ENCODE results near the gene CES1. TPM values are rescaled to one million over a fixed set of nuclear protein-coding genes. Genes with fewer than 3 reads are reported as not detected.
"Not testable (repeated sequence)": the region's sequence is repeated elsewhere in the genome, so short reads cannot be mapped to it uniquely, and the experiment has no call there.

Gene CES1
- not detected for total RNA-seq

DNA sequence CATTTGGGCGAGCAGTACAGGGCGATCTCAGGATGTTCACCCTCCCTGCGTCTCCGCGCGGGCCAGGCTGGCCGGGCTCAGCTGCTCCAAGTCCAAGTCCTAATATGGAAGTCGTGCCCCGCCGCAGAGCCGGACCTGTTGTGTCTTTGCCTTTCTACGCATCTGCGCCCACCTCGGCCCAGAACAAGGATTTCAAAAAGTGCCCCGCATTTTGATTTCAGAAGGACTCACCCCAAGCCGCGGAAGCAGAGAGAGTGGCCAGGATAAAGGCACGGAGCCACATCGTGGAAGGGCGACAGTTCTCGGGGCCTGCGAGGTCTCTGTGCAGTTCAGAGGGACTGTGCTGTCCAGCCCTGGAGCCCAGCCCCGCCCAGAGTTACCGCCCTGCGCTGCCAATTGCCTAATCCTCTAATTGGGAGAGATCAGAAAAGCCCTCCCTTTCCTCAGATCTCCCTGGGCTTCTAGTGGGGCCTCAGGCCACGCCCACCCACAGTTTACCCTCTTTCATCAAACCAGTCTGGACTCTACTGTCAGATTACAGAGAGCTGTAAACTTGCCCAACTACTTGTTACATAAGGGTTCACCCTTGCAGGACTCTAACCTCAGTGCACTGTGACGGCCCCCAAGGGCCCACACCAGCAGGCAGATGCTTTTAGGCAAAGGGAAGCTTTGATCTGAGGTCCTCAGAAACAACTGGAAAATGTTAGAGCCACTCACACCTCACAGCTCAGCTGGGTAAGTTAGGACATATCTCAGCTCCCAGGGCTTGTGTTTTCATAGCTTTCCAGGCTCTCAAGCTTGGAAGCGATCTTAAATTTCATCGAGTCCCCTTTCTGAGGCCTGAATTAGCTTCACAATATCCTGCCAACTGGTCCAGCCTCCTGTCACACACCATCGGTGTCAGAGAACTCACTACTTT is at the start of gene CES1:
Gene CES1 (minus strand): TSS at position 324 of the 919 bp plus-strand sequence. CDS start 41 bp downstream, at position 283.
- peaks cover 12% of the 10 kb centered on the region for H3K27me3 Mint-ChIP-seq
- H3K36me3 Mint-ChIP-seq: no peaks in the 10 kb centered on the region

DNA sequence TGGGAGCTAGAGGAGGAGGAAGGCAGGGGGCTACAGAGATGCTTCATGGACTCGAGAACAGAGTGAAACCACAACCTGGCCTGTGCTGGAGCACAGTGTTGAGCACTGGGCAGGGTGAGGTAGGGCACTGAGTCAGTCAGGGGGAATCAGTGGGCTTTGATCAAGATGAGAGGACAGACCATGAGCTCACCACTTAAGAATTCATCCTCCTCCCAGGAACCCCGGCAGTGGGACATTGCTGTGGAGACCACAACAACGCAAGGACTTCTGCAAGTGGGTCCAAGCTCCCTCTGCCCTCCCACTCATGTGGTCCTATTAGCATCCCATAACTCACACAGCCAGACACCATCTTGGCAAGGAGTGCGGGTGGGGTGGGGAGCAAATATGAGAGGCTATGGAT is 44.0 kb upstream of the CES1 start:
- H3K36me3 Mint-ChIP-seq: no peaks in the 10 kb centered on the region

More for the DNA sequence above, at the start of gene CES1:
- Mint-ChIP-seq H3K4me3 (no peak within 1 kb of the TSS), H3K27ac (no peak within 1 kb of the TSS), H3K9me3 (no peaks in the 10 kb centered on the region), H3K4me1 (no peaks in the 10 kb centered on the region)
- no peak for DNase-seq

DNA sequence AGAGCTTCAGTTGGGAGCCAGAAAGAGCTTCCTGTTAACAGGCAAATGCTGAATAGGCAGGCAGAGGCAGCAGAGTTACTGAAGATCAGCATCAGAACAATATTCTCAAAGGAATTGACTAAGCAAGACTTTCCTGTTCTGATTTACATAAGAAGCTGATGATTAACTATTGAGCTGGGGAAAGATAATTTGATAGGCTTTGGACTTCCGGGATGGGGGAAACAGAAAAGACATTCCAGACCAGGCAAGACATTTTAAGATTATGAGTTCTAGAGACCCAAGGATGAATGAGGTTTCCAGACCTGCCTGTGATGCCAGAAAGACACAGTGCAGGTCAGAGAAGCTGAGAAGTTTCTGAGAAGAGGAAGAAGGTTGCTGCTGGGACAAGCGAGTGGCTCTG is 42.4 kb upstream of the CES1 start, which contains the start of gene CES5A:
Gene CES5A (minus strand): TSS at position 101 of the 400 bp plus-strand sequence. CDS start 152 bp downstream, outside the sequence.
- Mint-ChIP-seq H3K4me1 (no peaks in the 10 kb centered on the region), H3K9me3 (peaks cover 5% of the 10 kb centered on the region), H3K4me3 (no peak within 1 kb of the TSS), H3K36me3 (no peaks in the 10 kb centered on the region), H3K27me3 (no peaks in the 10 kb centered on the region), H3K27ac (no peak within 1 kb of the TSS)
- no peak for DNase-seq

More for the DNA sequence above, 44.0 kb upstream of the CES1 start:
- Mint-ChIP-seq H3K4me1 (no peaks in the 10 kb centered on the region), H3K27me3 (no peaks in the 10 kb centered on the region), H3K4me3 (no peak overlapping the region), H3K9me3 (peaks cover 5% of the 10 kb centered on the region), H3K27ac (no peak overlapping the region)
- DNase-seq: no peak

DNA sequence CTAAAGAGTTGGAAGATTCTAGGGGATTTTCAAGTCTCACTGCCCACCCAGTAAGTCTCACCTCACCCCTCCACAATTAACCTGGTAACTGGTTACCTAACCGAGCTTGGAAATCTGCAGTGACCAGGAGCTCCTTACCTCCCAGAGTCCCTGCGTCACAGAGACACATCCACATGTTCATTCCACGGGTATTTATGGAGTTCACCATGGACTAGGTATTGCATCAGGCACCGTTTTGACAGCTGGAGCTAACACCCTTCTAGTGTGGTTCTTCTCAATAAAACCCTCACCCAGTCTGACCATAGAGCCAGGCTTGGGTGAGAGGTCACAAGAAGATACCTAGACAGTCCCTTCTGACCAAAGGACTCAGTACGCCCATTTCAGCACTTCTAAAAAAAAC is 40.2 kb upstream of the CES1 start:
- no peak overlapping the region for H3K27ac Mint-ChIP-seq
- H3K9me3 Mint-ChIP-seq: no peaks in the 10 kb centered on the region
- no peaks in the 10 kb centered on the region for H3K27me3 Mint-ChIP-seq
- no peaks in the 10 kb centered on the region for H3K4me1 Mint-ChIP-seq
- H3K4me3 Mint-ChIP-seq: no peak overlapping the region
- no peaks in the 10 kb centered on the region for H3K36me3 Mint-ChIP-seq
- no peak for DNase-seq

DNA sequence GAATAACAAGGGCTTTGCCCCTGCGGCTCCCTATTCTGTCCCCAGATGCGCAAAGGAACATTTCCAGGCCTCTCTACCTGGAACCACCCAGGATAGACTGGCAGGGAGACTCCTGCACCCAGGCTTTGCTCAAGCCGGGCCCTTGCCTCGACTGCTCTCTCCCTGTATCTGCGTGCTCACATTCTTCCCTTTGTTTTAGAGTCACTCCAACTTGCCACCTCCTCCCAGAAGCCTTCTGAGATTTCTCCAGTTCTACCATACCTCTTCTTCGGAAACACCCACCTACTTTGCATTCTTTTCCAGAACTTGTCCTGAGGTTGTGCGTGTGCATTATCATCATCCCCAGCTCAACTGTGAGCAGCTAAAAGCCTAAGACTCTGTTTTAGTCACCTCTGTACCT is 39.2 kb upstream of the CES1 start:
- Mint-ChIP-seq H3K9me3 (no peaks in the 10 kb centered on the region), H3K4me1 (no peaks in the 10 kb centered on the region), H3K27ac (no peak overlapping the region), H3K36me3 (no peaks in the 10 kb centered on the region), H3K4me3 (no peak overlapping the region), H3K27me3 (no peaks in the 10 kb centered on the region)
- no peak for DNase-seq

DNA sequence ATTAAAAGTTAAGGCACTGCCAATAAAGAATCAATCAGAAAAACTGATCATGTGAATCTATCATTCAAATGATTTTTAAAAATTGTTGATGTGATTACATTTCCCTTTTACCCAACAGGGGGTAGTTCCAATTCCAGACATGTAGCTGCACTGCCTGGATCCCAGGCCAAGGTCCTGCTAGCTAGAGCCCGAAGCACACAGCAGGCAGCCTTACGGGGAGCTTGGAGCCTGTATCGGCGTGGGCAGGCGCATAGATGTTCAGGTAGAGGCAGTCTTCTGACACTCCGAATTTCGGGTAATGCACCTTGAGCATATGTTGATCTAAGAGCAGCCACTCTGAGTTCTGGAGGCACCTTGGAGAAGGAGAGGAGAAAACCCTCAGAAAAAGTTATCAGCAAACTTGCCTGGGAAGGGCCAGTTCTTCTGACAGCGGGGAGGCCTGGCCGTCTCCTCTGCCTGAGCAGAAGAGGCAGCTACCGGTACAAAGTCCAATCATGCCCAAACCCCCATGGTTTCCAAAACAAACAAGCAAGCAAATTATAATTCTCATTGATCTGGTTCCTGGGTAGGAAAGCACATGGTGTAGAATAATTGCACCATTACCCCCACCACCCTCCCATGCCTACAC is 38.6 kb upstream of the CES1 start:
- H3K9me3 Mint-ChIP-seq: no peaks in the 10 kb centered on the region
- H3K36me3 Mint-ChIP-seq: no peaks in the 10 kb centered on the region

DNA sequence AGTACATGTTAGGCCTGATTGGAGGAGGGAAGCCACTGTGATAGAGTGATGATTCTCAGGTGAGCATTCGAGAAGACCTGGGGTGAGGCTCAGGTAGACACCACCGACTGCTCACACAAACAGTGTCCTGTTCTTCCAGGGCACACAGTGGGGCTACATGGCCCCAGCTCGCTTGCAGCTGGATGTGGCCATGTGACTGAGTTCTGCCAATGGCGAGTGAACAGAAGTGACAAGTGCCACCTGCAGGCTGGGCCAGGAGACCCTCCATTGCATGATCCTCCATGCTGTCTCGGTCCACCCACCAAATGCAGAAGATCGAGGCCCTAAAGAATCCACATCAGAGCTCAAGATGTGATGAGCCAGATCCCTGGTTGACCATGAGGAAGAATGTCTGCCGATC is 36.1 kb upstream of the CES1 start:
- H3K27me3 Mint-ChIP-seq: peaks cover 4% of the 10 kb centered on the region
- no peaks in the 10 kb centered on the region for H3K36me3 Mint-ChIP-seq
- H3K4me3 Mint-ChIP-seq: no peak overlapping the region
- no peaks in the 10 kb centered on the region for H3K4me1 Mint-ChIP-seq
- no peak for DNase-seq
- no peaks in the 10 kb centered on the region for H3K9me3 Mint-ChIP-seq
- H3K27ac Mint-ChIP-seq: no peak overlapping the region

More for the DNA sequence above, 38.6 kb upstream of the CES1 start:
- DNase-seq: no peak
- no peaks in the 10 kb centered on the region for H3K27me3 Mint-ChIP-seq
- no peaks in the 10 kb centered on the region for H3K4me1 Mint-ChIP-seq
- H3K27ac Mint-ChIP-seq: no peak overlapping the region
- H3K4me3 Mint-ChIP-seq: no peak overlapping the region

DNA sequence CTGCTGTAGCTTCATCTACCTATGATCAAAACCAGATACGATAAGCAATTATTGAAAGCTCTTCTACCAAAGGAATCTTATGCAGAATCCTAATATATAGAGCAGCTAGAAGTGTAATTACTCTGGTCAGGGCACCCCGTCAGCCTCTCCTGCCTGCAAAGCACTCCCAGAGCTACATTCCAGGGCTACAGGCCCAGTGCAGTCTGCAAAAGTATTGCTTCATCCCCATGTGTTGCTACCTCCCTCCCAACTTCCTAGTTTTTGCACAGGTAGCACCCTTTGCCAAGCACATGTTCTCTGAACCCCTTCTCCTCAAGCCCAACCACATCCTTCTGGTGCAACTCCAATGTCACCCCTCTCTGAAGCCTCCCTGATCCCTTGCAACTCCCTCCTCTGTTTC is 35.2 kb upstream of the CES1 start:
- Mint-ChIP-seq H3K27me3 (peaks cover 4% of the 10 kb centered on the region), H3K27ac (no peak overlapping the region), H3K4me1 (no peaks in the 10 kb centered on the region), H3K36me3 (no peaks in the 10 kb centered on the region), H3K9me3 (no peaks in the 10 kb centered on the region), H3K4me3 (no peak overlapping the region)
- no peak for DNase-seq

DNA sequence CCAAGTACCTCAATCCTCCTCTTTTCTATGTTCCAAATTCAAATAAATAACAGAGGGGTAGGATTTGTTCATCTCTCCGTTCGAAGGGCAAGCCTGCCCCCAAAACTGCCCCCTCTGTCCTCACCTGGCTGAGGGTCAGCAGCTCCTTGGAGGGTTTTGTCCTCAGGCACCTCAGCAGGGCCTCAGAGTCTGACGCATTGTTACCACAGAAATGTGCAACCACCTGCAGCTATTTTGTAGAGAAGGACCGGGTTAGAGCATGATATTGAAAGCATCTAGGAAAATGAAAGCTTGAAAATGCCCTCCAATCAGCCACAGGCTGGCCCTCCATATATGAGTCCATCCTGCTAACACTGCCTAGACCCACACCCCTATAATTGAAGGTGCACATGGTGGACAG is 28.4 kb upstream of the CES1 start:
- Mint-ChIP-seq H3K4me3 (no peak overlapping the region), H3K4me1 (no peaks in the 10 kb centered on the region), H3K36me3 (no peaks in the 10 kb centered on the region), H3K9me3 (no peaks in the 10 kb centered on the region), H3K27me3 (peaks cover 8% of the 10 kb centered on the region), H3K27ac (no peak overlapping the region)
- no peak for DNase-seq

DNA sequence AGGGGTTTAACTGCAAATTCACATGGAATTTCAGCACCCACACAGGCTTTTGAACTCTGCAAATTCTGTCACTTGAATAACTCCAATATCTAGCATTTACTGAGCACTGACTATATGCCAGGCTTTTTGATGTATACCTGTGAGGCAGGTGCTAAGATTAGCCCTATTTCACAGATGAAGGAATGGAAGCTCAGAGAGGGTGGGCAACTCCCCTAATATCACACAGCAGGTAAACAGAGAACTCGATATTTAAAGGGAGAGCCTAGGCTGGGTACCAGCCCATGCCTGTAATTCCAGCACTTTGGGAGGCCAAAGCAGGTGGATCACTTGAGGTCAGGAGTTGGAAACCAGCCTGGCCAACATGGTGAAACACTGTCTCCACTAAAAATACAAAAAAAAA is 24.8 kb upstream of the CES1 start:
- H3K27me3 Mint-ChIP-seq, H3K4me1 Mint-ChIP-seq, H3K27ac Mint-ChIP-seq, DNase-seq, H3K4me3 Mint-ChIP-seq, H3K9me3 Mint-ChIP-seq, H3K36me3 Mint-ChIP-seq: not testable (repeated sequence)

DNA sequence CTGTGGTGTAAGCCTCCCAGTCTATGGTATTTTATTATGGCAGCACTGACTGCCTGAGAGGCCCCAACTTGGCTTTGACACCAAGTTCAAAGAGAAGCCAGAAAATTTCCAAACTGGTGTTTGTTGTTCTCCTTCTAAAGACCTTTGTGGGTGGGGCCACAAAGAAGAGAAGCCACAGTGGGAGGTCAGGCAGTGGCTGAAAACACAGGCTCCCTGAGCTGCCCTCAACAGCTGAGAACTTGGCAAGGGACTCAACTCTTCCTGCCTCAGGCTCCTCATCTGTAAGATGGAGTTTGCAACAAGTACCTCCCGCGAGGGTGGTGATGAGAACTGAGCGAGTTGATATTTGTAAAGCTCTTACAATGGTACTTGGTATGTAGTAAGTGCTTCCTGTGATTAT is 24.1 kb upstream of the CES1 start:
- no peak for DNase-seq
- Mint-ChIP-seq H3K4me3 (no peak overlapping the region), H3K9me3 (no peaks in the 10 kb centered on the region), H3K4me1 (no peaks in the 10 kb centered on the region), H3K36me3 (no peaks in the 10 kb centered on the region), H3K27ac (no peak overlapping the region), H3K27me3 (peaks cover 4% of the 10 kb centered on the region)

DNA sequence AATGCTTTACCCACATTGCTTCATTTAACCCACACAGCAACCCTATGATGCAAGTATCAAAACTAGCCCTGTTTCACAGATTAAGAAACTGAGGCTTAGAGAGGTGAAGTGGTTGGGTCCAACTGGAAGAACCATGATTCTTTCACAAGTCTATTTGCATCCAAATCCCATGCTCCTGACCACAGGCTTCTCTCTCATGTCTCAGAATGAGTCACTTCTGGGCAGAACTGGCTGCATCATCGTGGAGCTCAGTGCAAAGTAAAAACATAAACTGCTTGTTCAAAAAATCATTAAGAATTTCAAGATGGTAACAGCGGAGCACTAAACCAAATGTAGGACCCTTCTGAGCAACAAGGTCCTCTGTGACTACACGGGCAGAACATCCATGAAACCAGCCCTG is 20.2 kb upstream of the CES1 start:
- H3K4me1 Mint-ChIP-seq: no peaks in the 10 kb centered on the region
- no peak for DNase-seq
- H3K4me3 Mint-ChIP-seq: no peak overlapping the region
- H3K27me3 Mint-ChIP-seq: peaks cover 15% of the 10 kb centered on the region
- no peaks in the 10 kb centered on the region for H3K36me3 Mint-ChIP-seq
- H3K27ac Mint-ChIP-seq: no peak overlapping the region
- no peaks in the 10 kb centered on the region for H3K9me3 Mint-ChIP-seq

DNA sequence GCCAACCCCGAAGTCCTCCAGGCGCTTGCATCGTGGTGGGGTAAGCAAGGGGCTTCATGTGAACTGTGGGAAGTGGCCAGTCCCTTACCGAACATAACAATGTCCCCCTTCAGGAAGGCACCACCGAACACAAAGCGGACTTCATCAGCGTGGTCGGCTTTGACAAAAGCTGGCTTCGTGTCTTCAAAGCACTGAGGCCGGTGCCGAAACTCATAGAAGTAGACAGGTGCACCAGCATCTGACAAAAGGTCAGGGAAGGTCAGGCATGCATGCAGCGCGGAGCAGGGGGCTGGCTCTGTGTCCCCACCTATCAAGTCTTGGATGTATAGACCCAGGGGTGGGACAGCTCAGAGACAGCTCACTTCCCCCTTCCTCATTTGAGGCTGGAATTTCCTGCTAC is 16.6 kb upstream of the CES1 start:
- H3K27ac Mint-ChIP-seq: no peak overlapping the region
- DNase-seq: no peak
- H3K4me3 Mint-ChIP-seq: no peak overlapping the region
- no peaks in the 10 kb centered on the region for H3K36me3 Mint-ChIP-seq
- H3K9me3 Mint-ChIP-seq: no peaks in the 10 kb centered on the region
- H3K4me1 Mint-ChIP-seq: no peaks in the 10 kb centered on the region
- peaks cover 25% of the 10 kb centered on the region for H3K27me3 Mint-ChIP-seq

DNA sequence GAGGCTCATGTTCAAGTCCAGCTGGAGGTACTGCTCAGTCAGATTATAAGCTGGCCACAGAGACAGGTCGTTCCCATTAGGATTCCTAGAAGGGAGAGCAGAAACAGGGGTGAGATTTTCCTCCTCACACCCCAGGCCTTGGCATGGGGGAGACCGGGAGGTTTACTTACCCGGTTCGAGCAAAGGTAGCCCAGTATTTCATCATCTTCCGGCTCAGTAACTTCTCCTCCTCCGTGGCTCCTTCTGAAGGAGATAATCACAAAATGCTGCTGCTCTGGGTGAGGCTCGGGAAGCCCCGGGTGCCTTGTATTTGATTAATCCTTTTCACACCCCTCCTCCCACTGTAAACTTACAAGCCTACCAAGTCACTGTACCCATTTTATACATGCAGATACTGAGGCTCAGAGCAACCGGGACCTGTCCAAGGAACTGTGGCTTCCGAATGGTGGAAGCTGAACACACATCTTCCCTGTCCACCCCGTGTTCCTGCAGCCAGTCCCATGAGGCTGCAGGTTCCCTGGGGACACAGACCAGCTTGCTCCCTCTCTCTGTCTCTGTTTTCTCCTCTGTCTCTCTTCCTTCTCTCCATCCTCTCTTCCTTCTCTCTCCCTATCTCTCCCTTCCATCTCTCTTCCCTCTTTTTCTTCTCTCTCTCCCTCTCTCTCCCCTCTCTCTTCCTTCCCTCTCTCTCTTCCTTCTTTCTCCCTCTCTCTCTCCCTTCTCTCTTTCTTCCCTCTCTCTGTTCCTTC is 13.9 kb upstream of the CES1 start:
- H3K36me3 Mint-ChIP-seq: no peaks in the 10 kb centered on the region
- no peaks in the 10 kb centered on the region for H3K9me3 Mint-ChIP-seq
- H3K27ac Mint-ChIP-seq: no peak overlapping the region
- no peak overlapping the region for H3K4me3 Mint-ChIP-seq
- DNase-seq: no peak
- H3K4me1 Mint-ChIP-seq: no peaks in the 10 kb centered on the region
- peaks cover 35% of the 10 kb centered on the region for H3K27me3 Mint-ChIP-seq

DNA sequence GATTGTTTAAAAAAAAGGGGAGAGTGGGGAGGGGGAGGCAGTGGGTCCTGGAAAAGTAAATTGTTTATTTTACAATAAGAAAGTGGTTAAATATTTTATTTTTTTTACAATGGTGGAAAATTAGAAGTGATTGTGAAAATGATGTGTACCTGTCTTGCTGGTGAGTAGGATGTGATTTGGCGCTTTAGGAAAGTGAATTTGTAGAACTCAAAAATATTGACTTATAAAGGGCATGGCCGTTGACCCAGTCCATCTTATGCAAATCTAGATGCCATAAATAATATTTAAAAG is 10.2 kb upstream of the CES1 start:
- no peak for DNase-seq
- Mint-ChIP-seq H3K4me1 (no peaks in the 10 kb centered on the region), H3K27ac (no peak overlapping the region), H3K9me3 (no peaks in the 10 kb centered on the region), H3K4me3 (no peak overlapping the region), H3K36me3 (no peaks in the 10 kb centered on the region), H3K27me3 (peaks cover 28% of the 10 kb centered on the region)
